IMR-90 (cell line): ENCODE measurements around the gene GOLGA3. TPM values are rescaled to one million over a fixed set of nuclear protein-coding genes. Genes with fewer than 3 reads are reported as not detected.

Experiments used
- ATAC-seq: fragments of 200-7000 bp; cut with Tn5 transposase; 2 replicates; pipeline ENCODE4 v1.9.1; 2020; ENCODE audit warnings: low read depth, mild to moderate bottlenecking, moderate library complexity
- BruUV-seq: library from RNA; stranded (reverse); fragments of 400-500 nt; replicated peaks from 2 replicates; lab custom pipeline; 2021; lab: Mats Ljungman, UMichigan
- CTCF ChIA-PET: fragments of 300-600 bp; formaldehyde crosslinking; extraction: SDS; loops from one replicate; lab custom pipeline; 2021; ENCODE audit warnings: antibody characterized with exemption; lab: Yijun Ruan, JAX
- POLR2A ChIA-PET: fragments of 300-600 bp; sonication (Branson Sonifier 250); formaldehyde crosslinking; loops from one replicate; lab custom pipeline; 2022; ENCODE audit warnings: antibody characterized with exemption; ENCODE audit not compliant: unreplicated experiment; lab: Charles Lee
- DNase-seq: peaks from one replicate; pipeline ENCODE4 v3.0.0; 2013
- H2AFZ ChIP-seq: replicated peaks from 2 replicates; pipeline ENCODE3; 2013; ENCODE audit warnings: low read length, mild to moderate bottlenecking; ENCODE audit not compliant: poor library complexity
- H2AK5ac ChIP-seq: 2 replicates; pipeline ENCODE4 v1.6.1; 2013; ENCODE audit warnings: low read depth, low read length, inconsistent platforms
- H2AK9ac ChIP-seq: replicated peaks from 2 replicates; pipeline ENCODE3; 2013; ENCODE audit warnings: mild to moderate bottlenecking, low read depth, low read length, moderate library complexity; ENCODE audit not compliant: poor library complexity
- H2BK120ac ChIP-seq: 2 replicates; pipeline ENCODE4 v1.6.1; 2013; ENCODE audit warnings: low read depth, low read length, inconsistent platforms
- H2BK15ac ChIP-seq: 3 replicates; pipeline ENCODE4 v1.6.1; 2013; ENCODE audit warnings: low read depth, low read length, inconsistent platforms
- H2BK20ac ChIP-seq: 2 replicates; pipeline ENCODE4 v1.6.1; 2013; ENCODE audit warnings: low read depth, mild to moderate bottlenecking, inconsistent platforms, low read length, moderate library complexity
- H2BK5ac ChIP-seq: 2 replicates; pipeline ENCODE4 v1.6.1; 2013; ENCODE audit warnings: mild to moderate bottlenecking, low read depth, low read length, inconsistent platforms; ENCODE audit not compliant: poor library complexity, severe bottlenecking
- H3K14ac ChIP-seq: replicated peaks from 2 replicates; pipeline ENCODE4 v1.6.1; 2013; ENCODE audit warnings: low read depth, low read length, inconsistent platforms
- H3K18ac ChIP-seq: 2 replicates; pipeline ENCODE4 v1.6.1; 2013; ENCODE audit warnings: low read depth, low read length, control low read depth
- H3K23ac ChIP-seq: 2 replicates; pipeline ENCODE4 v1.6.1; 2013; ENCODE audit warnings: low read depth, low read length, inconsistent platforms
- H3K27ac ChIP-seq: 2 replicates; pipeline ENCODE4 v1.5.1; 2013; ENCODE audit warnings: mild to moderate bottlenecking, control low read depth, low read length; ENCODE audit not compliant: insufficient read depth
- H3K27me3 ChIP-seq: 2 replicates; pipeline ENCODE4 v1.6.1; 2013; ENCODE audit warnings: low read length; ENCODE audit not compliant: control insufficient read depth, insufficient read depth
- H3K36me3 ChIP-seq: 2 replicates; pipeline ENCODE4 v1.6.1; 2013; ENCODE audit warnings: low read length, mixed read lengths; ENCODE audit not compliant: control insufficient read depth, insufficient read depth
- H3K4ac ChIP-seq: 2 replicates; pipeline ENCODE4 v1.6.1; 2013; ENCODE audit warnings: low read depth, low read length, inconsistent platforms
- H3K4me1 ChIP-seq: 2 replicates; pipeline ENCODE4 v1.6.1; 2013; ENCODE audit warnings: low read length, mixed read lengths; ENCODE audit not compliant: control insufficient read depth, insufficient read depth
- H3K4me2 ChIP-seq: 2 replicates; pipeline ENCODE4 v1.6.1; 2013; ENCODE audit warnings: low read depth, mild to moderate bottlenecking, control low read depth, low read length, moderate library complexity
- H3K4me3 ChIP-seq: 2 replicates; pipeline ENCODE4 v1.5.1; 2013; ENCODE audit warnings: low read depth, mild to moderate bottlenecking, control low read depth, low read length, moderate library complexity; ENCODE audit not compliant: insufficient read depth
- H3K56ac ChIP-seq: 2 replicates; pipeline ENCODE4 v1.6.1; 2013; ENCODE audit warnings: low read length, inconsistent platforms; ENCODE audit not compliant: insufficient read depth; ENCODE audit errors: extremely low read depth
- H3K79me1 ChIP-seq, 2 experiments: 2 replicates each; pipeline ENCODE4 v1.6.1; 2013; ENCODE audit warnings: low read length in 2 of 2, inconsistent platforms in 1 of 2, low read depth in 1 of 2
- H3K9ac ChIP-seq: 2 replicates; pipeline ENCODE4 v1.6.1; 2013; ENCODE audit warnings: low read depth, low read length, control low read depth
- H3K9me1 ChIP-seq: 2 replicates; pipeline ENCODE4 v1.6.1; 2013; ENCODE audit warnings: low read length, inconsistent platforms; ENCODE audit not compliant: insufficient read depth
- H3K9me3 ChIP-seq: 2 replicates; pipeline ENCODE4 v1.6.1; 2013; ENCODE audit warnings: low read length; ENCODE audit not compliant: control insufficient read depth, insufficient read depth
- H4K20me1 ChIP-seq: 2 replicates; pipeline ENCODE4 v1.6.1; 2013; ENCODE audit warnings: low read length, inconsistent platforms; ENCODE audit not compliant: insufficient read depth
- H4K5ac ChIP-seq: 2 replicates; pipeline ENCODE4 v1.6.1; 2013; ENCODE audit warnings: mild to moderate bottlenecking, low read depth, low read length, control low read depth
- H4K8ac ChIP-seq, 2 experiments: 2 replicates each; pipeline ENCODE4 v1.6.1; 2013; ENCODE audit warnings: low read depth in 2 of 2, low read length in 2 of 2, control low read depth in 1 of 2, inconsistent platforms in 1 of 2
- H4K91ac ChIP-seq: 2 replicates; pipeline ENCODE4 v1.6.1; 2013; ENCODE audit warnings: low read depth, low read length, inconsistent platforms; ENCODE audit not compliant: insufficient read depth
- BHLHE40 ChIP-seq: fragments of 150-350 bp; IDR thresholded peaks from 2 replicates; pipeline ENCODE4 v1.6.1; 2016; ENCODE audit warnings: mild to moderate bottlenecking, low read depth, low read length
- CEBPB ChIP-seq: IDR thresholded peaks from 2 replicates; pipeline ENCODE4 v1.6.1; 2012; ENCODE audit warnings: low read depth, low read length, improper control_type of control experiment
- CHD1 ChIP-seq: IDR thresholded peaks from 2 replicates; pipeline ENCODE4 v1.6.1; 2012; ENCODE audit warnings: low read depth, low read length, improper control_type of control experiment
- CTCF ChIP-seq: conservative IDR thresholded peaks from 2 replicates; pipeline ENCODE4 v1.5.1; 2012; ENCODE audit warnings: mild to moderate bottlenecking, low read depth, low read length, improper control_type of control experiment
- ELK1 ChIP-seq: fragments of 150-350 bp; IDR thresholded peaks from 2 replicates; pipeline ENCODE4 v1.6.1; 2016; ENCODE audit warnings: low read depth, mild to moderate bottlenecking, low read length, moderate library complexity, borderline replicate concordance
- FOS ChIP-seq: fragments of 150-350 bp; IDR thresholded peaks from 2 replicates; pipeline ENCODE4 v1.6.1; 2016; ENCODE audit warnings: low read depth, low read length
- MAFK ChIP-seq: IDR thresholded peaks from 2 replicates; pipeline ENCODE4 v1.6.1; 2012; ENCODE audit warnings: low read depth, low read length, improper control_type of control experiment
- MAZ ChIP-seq: IDR thresholded peaks from 2 replicates; pipeline ENCODE4 v1.6.1; 2012; ENCODE audit warnings: low read depth, mild to moderate bottlenecking, low read length, improper control_type of control experiment, moderate library complexity, borderline replicate concordance
- MXI1 ChIP-seq: IDR thresholded peaks from 2 replicates; pipeline ENCODE4 v1.6.1; 2012; ENCODE audit warnings: low read depth, mild to moderate bottlenecking, low read length, moderate library complexity, borderline replicate concordance
- NFE2L2 ChIP-seq: fragments of 150-350 bp; IDR thresholded peaks from 2 replicates; pipeline ENCODE4 v1.6.1; 2016; ENCODE audit warnings: low read depth, mild to moderate bottlenecking, low read length
- POLR2A ChIP-seq: IDR thresholded peaks from 2 replicates; pipeline ENCODE4 v1.6.1; 2012; ENCODE audit warnings: mild to moderate bottlenecking, low read depth, low read length
- RAD21 ChIP-seq: IDR thresholded peaks from 2 replicates; pipeline ENCODE4 v1.6.1; 2012; ENCODE audit warnings: low read length, improper control_type of control experiment
- RCOR1 ChIP-seq: IDR thresholded peaks from 2 replicates; pipeline ENCODE4 v1.6.1; 2012; ENCODE audit warnings: mild to moderate bottlenecking, low read length, improper control_type of control experiment; ENCODE audit not compliant: insufficient replicate concordance
- RFX5 ChIP-seq: IDR thresholded peaks from 2 replicates; pipeline ENCODE4 v1.8.0; 2012; ENCODE audit warnings: low read depth, mild to moderate bottlenecking, low read length, moderate library complexity
- SMC3 ChIP-seq: fragments of 150-350 bp; IDR thresholded peaks from 2 replicates; pipeline ENCODE4 v1.6.1; 2016; ENCODE audit warnings: low read depth, mild to moderate bottlenecking, antibody characterized with exemption, low read length, moderate library complexity
- USF2 ChIP-seq: fragments of 150-350 bp; IDR thresholded peaks from 2 replicates; pipeline ENCODE4 v1.6.1; 2017; ENCODE audit warnings: mild to moderate bottlenecking, antibody characterized with exemption, low read length, low read depth
- WGBS, 2 experiments: methylation state at CpG; one replicate each; pipeline versions ENCODE4 v1.1.5 to v1.1.7; 2013; ENCODE audit warnings: missing lambda C conversion rate in 2 of 2; ENCODE audit not compliant: insufficient read length in 1 of 2; ENCODE audit errors: extremely low coverage in 2 of 2; 5-methylcytosine and 5-hydroxymethylcytosine counted together
- dilution Hi-C: fragments of 300-500 bp; cut with HindIII; formaldehyde crosslinking; loops from one replicate; pipeline ENCODE4 v1.14.3; 2018; ENCODE audit warnings: low sequenced_read_pairs; ENCODE audit not compliant: unreplicated experiment
- in situ Hi-C: fragments of 300-500 bp; cut with MboI; formaldehyde crosslinking; loops from 3 replicates; pipeline ENCODE4 v1.14.3; 2019; ENCODE audit warnings: low sequenced_read_pairs, inconsistent platforms, mixed read lengths
- intact Hi-C: fragments of 100-400 bp; cut with micrococcal nuclease; formaldehyde crosslinking; loops from 2 replicates; pipeline ENCODE4 v1.10.0; 2022
- polyA plus RNA-seq, 3 experiments: library from polyadenylated mRNA; depleted of rRNA; stranded (reverse); fragments of >200 nt; gene quantifications; 2 replicates each; pipeline ENCODE4 v1.2.3, GENCODE V29; 2012; ENCODE audit warnings: low replicate concordance in 1 of 3
- total RNA-seq: library from RNA; depleted of rRNA; stranded (reverse); fragments of >200 nt; gene quantifications from 2 replicates; pipeline ENCODE4 v1.2.3, GENCODE V29; 2012

Gene GOLGA3
- total and polyA plus RNA-seq, 2 of the 4 experiments (the other 2 are of a cell fraction), result 39.6 to 99.8 TPM

GRCh38 chr12:132748319-132748718 lies 80.3 kb downstream of the GOLGA3 start:
- peaks cover 5% of the 10 kb centered on the region; the same call in 1 of the 2 replicates for H3K4me1 ChIP-seq
- no peak overlapping the region for H2AK5ac ChIP-seq
- no peak for ATAC-seq
- no peak overlapping the region for H2BK15ac ChIP-seq
- H4K8ac ChIP-seq, result no peak overlapping the region
- H3K9ac ChIP-seq, result no peak overlapping the region
- no peak overlapping the region for H2BK5ac ChIP-seq
- no peak overlapping the region for H3K23ac ChIP-seq
- no peak overlapping the region for H3K4ac ChIP-seq
- dilution Hi-C loops (no loop called here), in situ Hi-C loops (no loop called here), intact Hi-C loops (no loop called here)
- DNase-seq, result no peak
- H3K4me2 ChIP-seq, result no peak overlapping the region
- H3K18ac ChIP-seq, result no peak overlapping the region
- no peak overlapping the region for H4K91ac ChIP-seq
- no peak overlapping the region for H4K5ac ChIP-seq
- no peaks in the 10 kb centered on the region for H3K9me3 ChIP-seq
- H4K20me1 ChIP-seq, result peaks cover 82% of the 10 kb centered on the region
- H3K27ac ChIP-seq, result no peak overlapping the region
- ChIA-PET CTCF (no interaction called here), POLR2A (no interaction called here)
- no peak overlapping the region for H2AFZ ChIP-seq
- H3K79me1 ChIP-seq, result peaks cover 35 to 76% of the 10 kb centered on the region in 2 experiments
- no peak overlapping the region for H3K14ac ChIP-seq
- H2BK120ac ChIP-seq, result no peak overlapping the region
- H3K9me1 ChIP-seq, result peaks cover 3% of the 10 kb centered on the region; the same call in 1 of the 2 replicates
- no peak overlapping the region for H2BK20ac ChIP-seq
- H3K56ac ChIP-seq, result no peak overlapping the region
- no peak overlapping the region for H3K4me3 ChIP-seq
- no peak overlapping the region for H2AK9ac ChIP-seq
- no TSS peak for BruUV-seq
- peaks cover 69% of the 10 kb centered on the region for H3K36me3 ChIP-seq
- 92% methylated on average over 10 of the region's 10 CpGs; no CpG with 5 or more reads in 1 of the 2 experiments for WGBS, 2 experiments
- H3K27me3 ChIP-seq, result no peaks in the 10 kb centered on the region
- TF ChIP-seq POLR2A (no peak), CHD1 (no peak), MXI1 (no peak), CEBPB (no peak), RFX5 (no peak), MAFK (no peak), NFE2L2 (no peak), RCOR1 (no peak), MAZ (no peak), ELK1 (no peak), CTCF (no peak), USF2 (no peak), FOS (no peak), BHLHE40 (no peak), SMC3 (no peak), RAD21 (no peak)
